Stimulated activated CD8-positive, alpha-beta memory T cell treated with anti-CD3 and anti-CD28 coated beads, Interleukin-7, amount 100 ng/mL, for 4 hours (primary cell): ENCODE measurements around the gene MACROD2.

Source experiments
- DNase-seq, 2 donors: peaks; one replicate each; pipeline ENCODE4 v3.0.0-alpha.2; 2020; ENCODE audit warnings: low read depth in 2 of 2

MACROD2 gene

DNA sequence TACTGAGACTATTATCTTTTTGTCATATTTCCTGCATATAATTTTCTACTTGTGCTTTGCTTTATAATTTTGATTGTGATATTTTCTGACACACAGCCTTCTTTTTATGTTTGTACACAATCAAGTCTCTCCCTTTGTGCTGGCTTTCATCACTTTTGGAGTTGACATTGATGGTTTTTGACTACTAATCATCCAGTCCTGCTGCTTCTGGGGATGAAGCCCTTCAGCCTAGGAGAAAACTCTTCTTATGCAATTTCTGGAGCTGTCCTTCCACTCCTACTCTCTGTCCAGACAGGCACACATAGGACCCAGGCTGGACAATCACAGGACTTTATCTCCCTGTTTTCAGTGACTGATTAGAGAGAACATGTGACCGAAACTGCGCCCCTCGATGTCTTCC is 2063.0 kb downstream of the MACROD2 start:
- DNase-seq, result no peak

- no peak for DNase-seq
Observed at GRCh38 chr20:16059841-16060240, 2064.5 kb downstream of the MACROD2 start.

DNA sequence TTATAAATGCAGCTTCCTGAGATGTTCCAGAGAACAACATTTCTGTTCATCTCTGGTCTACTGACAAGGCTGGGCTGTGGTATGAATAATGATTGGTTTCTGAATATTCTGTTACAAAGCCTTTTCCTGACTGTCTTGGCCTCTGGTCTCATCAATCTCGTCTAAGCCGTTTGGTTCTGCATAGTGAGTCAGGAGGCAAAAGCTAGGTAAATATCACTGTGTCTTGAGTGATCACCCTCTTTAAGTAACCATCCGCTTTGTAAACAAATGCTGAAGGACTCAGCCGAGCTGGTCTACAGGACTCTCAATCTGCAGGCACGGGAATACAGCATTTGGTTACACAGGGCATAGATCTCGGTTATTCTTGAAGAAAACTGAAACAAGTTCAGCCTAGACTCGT is 2066.0 kb downstream of the MACROD2 start:
- no peak for DNase-seq

- no peak for DNase-seq
Observed at GRCh38 chr20:16062661-16063581, 2067.6 kb downstream of the MACROD2 start.

DNA sequence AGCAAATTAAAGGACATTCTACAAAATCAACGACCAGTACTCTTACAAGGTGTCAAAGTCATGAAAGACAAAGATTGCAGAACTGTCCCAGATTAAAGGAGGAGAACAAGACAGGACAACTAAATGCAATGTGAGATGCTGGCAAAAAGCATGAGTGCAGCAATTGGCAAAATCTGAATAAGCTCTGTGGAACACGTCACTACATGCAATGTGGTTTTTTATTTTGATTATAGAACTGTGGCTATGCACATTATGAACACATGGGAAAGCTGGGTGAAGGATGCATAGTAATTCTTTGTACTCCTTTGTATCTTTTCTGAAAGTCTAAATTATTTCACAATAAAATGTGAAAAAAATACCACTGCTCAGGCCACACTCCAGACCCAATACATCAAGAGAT is 2068.6 kb downstream of the MACROD2 start:
- no peak for DNase-seq

GRCh38 chr20:16064989-16065707 is 2069.8 kb downstream of the MACROD2 start:
- DNase-seq, result no peak

DNA sequence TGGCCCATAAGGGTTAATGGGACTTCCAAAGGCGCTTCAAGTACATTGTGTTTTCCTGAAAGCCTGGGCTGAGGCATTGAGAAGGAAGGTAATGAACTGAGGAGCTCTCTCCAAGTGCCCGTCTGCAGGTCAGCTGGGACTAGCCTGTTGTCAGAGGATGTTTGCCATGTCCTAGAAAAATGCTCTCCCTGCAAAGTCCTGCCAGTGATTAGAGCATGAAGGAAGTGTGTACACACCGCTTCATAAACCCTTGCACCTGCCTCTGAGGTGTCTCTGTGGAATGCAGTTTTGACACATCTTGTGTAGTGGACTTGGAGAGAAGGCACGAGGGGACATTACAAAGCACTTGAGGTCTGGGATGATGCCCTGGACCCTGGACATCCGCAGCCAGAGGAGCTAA is 2071.3 kb downstream of the MACROD2 start:
- no peak for DNase-seq

- DNase-seq, result no peak
Observed at GRCh38 chr20:16069389-16070010, 2074.2 kb downstream of the MACROD2 start.

DNA sequence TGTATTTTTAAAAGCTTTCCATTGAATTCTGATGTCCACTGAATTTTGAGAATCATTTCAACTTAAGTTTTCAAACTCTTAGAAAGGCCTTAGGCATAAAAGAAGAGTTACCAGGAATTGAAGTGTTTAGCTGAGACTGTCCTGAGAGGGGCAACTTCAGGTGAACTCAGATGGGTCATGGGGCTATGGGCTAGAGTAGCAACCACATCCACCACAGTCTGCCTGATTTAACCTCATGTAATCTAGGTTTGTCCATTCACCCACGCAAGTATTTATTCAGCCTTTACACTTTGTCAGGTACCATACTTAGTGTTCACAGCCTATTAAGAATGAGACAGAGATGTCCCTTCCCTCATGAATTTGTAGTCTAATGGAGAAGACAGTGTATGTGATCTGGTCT is 2076.9 kb downstream of the MACROD2 start:
- no peak for DNase-seq

- DNase-seq, result no peak
Observed at GRCh38 chr20:16078172-16078898, 2083.0 kb downstream of the MACROD2 start.

GRCh38 chr20:16081421-16081820 is 2086.1 kb downstream of the MACROD2 start:
- DNase-seq, result no peak

- DNase-seq, result no peak
Observed at GRCh38 chr20:16082051-16082550, 2086.8 kb downstream of the MACROD2 start.

DNA sequence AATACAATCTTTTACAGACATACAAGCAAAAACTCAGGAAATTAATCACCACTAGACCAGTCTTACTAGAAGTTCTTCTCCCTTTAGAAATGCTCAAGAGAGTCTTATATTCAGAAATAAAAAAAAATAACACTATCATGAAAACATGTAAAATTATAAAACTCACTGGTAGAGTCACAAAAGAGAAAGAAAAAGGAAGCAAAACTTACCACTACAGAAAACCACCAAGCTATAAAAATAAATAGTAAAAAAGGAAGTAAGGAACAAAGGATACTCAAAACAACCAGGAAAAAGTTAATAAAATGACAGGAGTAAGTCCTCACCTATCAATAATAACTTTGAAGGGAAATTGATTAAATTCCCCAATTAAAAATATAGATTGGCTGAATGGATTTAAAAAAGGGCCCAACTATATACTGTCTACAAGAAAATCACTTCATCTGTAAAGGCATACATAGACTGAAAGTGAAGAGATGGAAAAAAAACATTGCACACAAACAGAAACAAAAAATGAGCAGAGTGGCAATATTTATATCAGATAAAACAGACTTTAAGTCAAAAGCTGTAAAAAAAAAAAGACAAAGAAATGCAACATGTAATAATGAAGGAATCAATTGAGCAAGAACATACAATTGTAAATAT is 2088.4 kb downstream of the MACROD2 start:
- DNase-seq, result no peak

DNA sequence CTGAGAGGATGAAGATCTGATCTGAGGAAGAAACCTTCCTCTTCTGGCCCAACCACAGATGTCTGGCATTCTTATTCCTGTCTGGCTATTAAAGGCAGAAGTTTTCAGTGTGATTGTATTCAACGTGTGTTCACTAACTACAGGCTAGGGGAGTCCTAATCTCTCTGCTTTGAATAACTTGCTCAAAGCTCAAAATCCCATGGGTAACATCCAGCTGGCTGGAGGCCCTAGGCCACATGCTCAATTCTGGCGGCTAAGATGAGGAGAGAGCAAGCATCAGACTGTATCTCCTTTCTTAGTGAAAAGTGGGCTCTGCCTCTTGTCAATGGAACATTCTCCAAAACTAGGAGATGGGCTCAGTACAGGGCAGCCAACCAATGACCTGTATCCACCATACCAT is 2099.9 kb downstream of the MACROD2 start:
- no peak for DNase-seq

GRCh38 chr20:16096756-16097326 is 2101.5 kb downstream of the MACROD2 start:
- DNase-seq, result no peak

- DNase-seq, result no peak
Observed at GRCh38 chr20:16097788-16098187, 2102.5 kb downstream of the MACROD2 start.

- DNase-seq, result no peak
Observed at GRCh38 chr20:16098890-16099639, 2103.7 kb downstream of the MACROD2 start.

- DNase-seq, result no peak
Observed at GRCh38 chr20:16100111-16100510, 2104.8 kb downstream of the MACROD2 start.

GRCh38 chr20:16100767-16101166 is 2105.5 kb downstream of the MACROD2 start:
- DNase-seq, result no peak
